ENCODE data around the gene GPR137.
A peak's percentile ranks its signal among the peaks of the same experiment; 100 is the strongest.

The GPR137 gene

GRCh38 chr11:64330888-64331287 is 45.2 kb downstream of the GPR137 start:
- no peaks in the 10 kb centered on the region for H3K9me3 ChIP-seq (ENCODE audit: control insufficient read depth in 1 of 2, low read length in 2 of 2)
- H3K36me3 ChIP-seq (ENCODE audit: control insufficient read depth in 1 of 2, insufficient read depth in 2 of 2, low read length in 2 of 2), result no peaks in the 10 kb centered on the region
- H3K4me3 ChIP-seq (ENCODE audit: low read depth in 1 of 2, low read length in 2 of 2), result no peak overlapping the region
- H3K9ac ChIP-seq (ENCODE audit: low read depth in 1 of 2, low read length in 2 of 2), result no peak overlapping the region
- no peak overlapping the region for H3K27ac ChIP-seq (ENCODE audit: low read depth, low read length)
- no peaks in the 10 kb centered on the region for H3K27me3 ChIP-seq (ENCODE audit: control insufficient read depth in 1 of 2, insufficient read depth in 2 of 2, low read length in 2 of 2)
- H3K4me1 ChIP-seq (ENCODE audit: control insufficient read depth in 1 of 2, insufficient read depth in 2 of 2, low read length in 2 of 2), result peaks cover 25 to 38% of the 10 kb centered on the region in 2 donors

- peak overlapping the region; percentile 52 to 54 for H3K9ac ChIP-seq (ENCODE audit: low read depth in 1 of 2, low read length in 2 of 2)
- H3K4me1 ChIP-seq (ENCODE audit: control insufficient read depth in 1 of 2, insufficient read depth in 2 of 2, low read length in 2 of 2), result peaks cover 25 to 38% of the 10 kb centered on the region in 2 donors
- no peaks in the 10 kb centered on the region for H3K27me3 ChIP-seq (ENCODE audit: control insufficient read depth in 1 of 2, insufficient read depth in 2 of 2, low read length in 2 of 2)
- H3K27ac ChIP-seq (ENCODE audit: low read depth, low read length), result no peak overlapping the region
- H3K36me3 ChIP-seq (ENCODE audit: control insufficient read depth in 1 of 2, insufficient read depth in 2 of 2, low read length in 2 of 2), result no peaks in the 10 kb centered on the region
- peak overlapping the region; percentile 7 to 31 for H3K4me3 ChIP-seq (ENCODE audit: low read depth in 1 of 2, low read length in 2 of 2)
- no peaks in the 10 kb centered on the region for H3K9me3 ChIP-seq (ENCODE audit: control insufficient read depth in 1 of 2, low read length in 2 of 2)
Observed at GRCh38 chr11:64331569-64332371, 46.1 kb downstream of the GPR137 start.

GRCh38 chr11:64333556-64333955 is 47.9 kb downstream of the GPR137 start:
- no peak overlapping the region for H3K4me3 ChIP-seq (ENCODE audit: low read depth in 1 of 2, low read length in 2 of 2)
- no peaks in the 10 kb centered on the region for H3K9me3 ChIP-seq (ENCODE audit: control insufficient read depth in 1 of 2, low read length in 2 of 2)
- no peaks in the 10 kb centered on the region for H3K36me3 ChIP-seq (ENCODE audit: control insufficient read depth in 1 of 2, insufficient read depth in 2 of 2, low read length in 2 of 2)
- H3K27me3 ChIP-seq (ENCODE audit: control insufficient read depth in 1 of 2, insufficient read depth in 2 of 2, low read length in 2 of 2), result no peaks in the 10 kb centered on the region
- no peak overlapping the region for H3K9ac ChIP-seq (ENCODE audit: low read depth in 1 of 2, low read length in 2 of 2)
- H3K27ac ChIP-seq (ENCODE audit: low read depth, low read length), result no peak overlapping the region
- peaks cover 25 to 33% of the 10 kb centered on the region in 2 donors for H3K4me1 ChIP-seq (ENCODE audit: control insufficient read depth in 1 of 2, insufficient read depth in 2 of 2, low read length in 2 of 2)

GRCh38 chr11:64334764-64335735 is 49.4 kb downstream of the GPR137 start:
- H3K27me3 ChIP-seq (ENCODE audit: control insufficient read depth in 1 of 2, insufficient read depth in 2 of 2, low read length in 2 of 2), result no peaks in the 10 kb centered on the region
- H3K9me3 ChIP-seq (ENCODE audit: control insufficient read depth in 1 of 2, low read length in 2 of 2), result no peaks in the 10 kb centered on the region
- H3K36me3 ChIP-seq (ENCODE audit: control insufficient read depth in 1 of 2, insufficient read depth in 2 of 2, low read length in 2 of 2), result no peaks in the 10 kb centered on the region
- peaks cover 21 to 31% of the 10 kb centered on the region in 2 donors for H3K4me1 ChIP-seq (ENCODE audit: control insufficient read depth in 1 of 2, insufficient read depth in 2 of 2, low read length in 2 of 2)
- no peak overlapping the region for H3K9ac ChIP-seq (ENCODE audit: low read depth in 1 of 2, low read length in 2 of 2)
- H3K27ac ChIP-seq (ENCODE audit: low read depth, low read length), result no peak overlapping the region
- H3K4me3 ChIP-seq (ENCODE audit: low read depth in 1 of 2, low read length in 2 of 2), result no peak overlapping the region

- no peaks in the 10 kb centered on the region for H3K36me3 ChIP-seq (ENCODE audit: control insufficient read depth in 1 of 2, insufficient read depth in 2 of 2, low read length in 2 of 2)
- peaks cover 16 to 28% of the 10 kb centered on the region in 2 donors for H3K4me1 ChIP-seq (ENCODE audit: control insufficient read depth in 1 of 2, insufficient read depth in 2 of 2, low read length in 2 of 2)
- no peak overlapping the region for H3K4me3 ChIP-seq (ENCODE audit: low read depth in 1 of 2, low read length in 2 of 2)
Observed at GRCh38 chr11:64337538-64338249, 52.0 kb downstream of the GPR137 start.

GRCh38 chr11:64338716-64339115 is 53.1 kb downstream of the GPR137 start:
- H3K4me1 ChIP-seq (ENCODE audit: control insufficient read depth in 1 of 2, insufficient read depth in 2 of 2, low read length in 2 of 2), result peaks cover 21 to 33% of the 10 kb centered on the region in 2 donors
- H3K9ac ChIP-seq (ENCODE audit: low read depth in 1 of 2, low read length in 2 of 2), result no peak overlapping the region
- H3K27ac ChIP-seq (ENCODE audit: low read depth, low read length), result no peak overlapping the region
- no peak overlapping the region for H3K4me3 ChIP-seq (ENCODE audit: low read depth in 1 of 2, low read length in 2 of 2)
- no peaks in the 10 kb centered on the region for H3K36me3 ChIP-seq (ENCODE audit: control insufficient read depth in 1 of 2, insufficient read depth in 2 of 2, low read length in 2 of 2)
- no peaks in the 10 kb centered on the region for H3K27me3 ChIP-seq (ENCODE audit: control insufficient read depth in 1 of 2, insufficient read depth in 2 of 2, low read length in 2 of 2)
- no peaks in the 10 kb centered on the region for H3K9me3 ChIP-seq (ENCODE audit: control insufficient read depth in 1 of 2, low read length in 2 of 2)

More at GRCh38 chr11:64337538-64338249, 52.0 kb downstream of the GPR137 start:
- Histone ChIP-seq H3K27ac (ENCODE audit: low read depth, low read length) (no peak overlapping the region), H3K9ac (ENCODE audit: low read depth in 1 of 2, low read length in 2 of 2) (no peak overlapping the region), H3K27me3 (ENCODE audit: control insufficient read depth in 1 of 2, insufficient read depth in 2 of 2, low read length in 2 of 2) (no peaks in the 10 kb centered on the region), H3K9me3 (ENCODE audit: control insufficient read depth in 1 of 2, low read length in 2 of 2) (no peaks in the 10 kb centered on the region)
